Astrocyte (in vitro differentiated cells and primary cell): Measurements from ENCODE around the gene TTC34.
"Not testable (repeated sequence)": the region's sequence is repeated elsewhere in the genome, so short reads cannot be mapped to it uniquely, and the experiment has no call there.

Experiments
- EZH2 ChIP-seq: IDR thresholded peaks from 2 replicates; pipeline ENCODE4 v1.6.1; 2012; ENCODE audit warnings: mild to moderate bottlenecking, low read length, inconsistent platforms; ENCODE audit not compliant: insufficient read depth
- TF ChIP-seq, protein P1 (sequence below): IDR thresholded peaks from 2 replicates; pipeline ENCODE4 v1.5.1; 2011; ENCODE audit warnings: low read depth, mild to moderate bottlenecking, inconsistent platforms, low read length, moderate library complexity; ENCODE audit not compliant: insufficient read depth

DNA sequence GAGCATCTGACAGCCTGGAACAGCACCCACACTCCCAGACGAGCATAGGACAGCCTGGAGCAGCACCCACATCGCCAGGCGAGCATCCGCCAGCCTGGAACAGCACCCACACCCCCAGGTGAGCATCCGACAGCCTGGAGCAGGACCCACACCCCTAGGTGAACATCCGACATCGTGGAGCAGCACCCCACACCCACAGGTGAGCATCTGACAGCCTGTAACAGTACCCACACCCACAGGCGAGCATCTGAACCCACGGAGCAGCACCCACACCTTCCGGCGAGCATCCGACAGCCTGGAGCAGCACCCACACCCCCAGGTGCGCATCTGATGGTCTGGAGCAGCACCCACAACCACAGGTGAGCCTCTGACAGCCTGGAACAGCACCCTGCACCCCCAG is 44.0 kb downstream of the TTC34 start:
- TF ChIP-seq, protein P1, sequence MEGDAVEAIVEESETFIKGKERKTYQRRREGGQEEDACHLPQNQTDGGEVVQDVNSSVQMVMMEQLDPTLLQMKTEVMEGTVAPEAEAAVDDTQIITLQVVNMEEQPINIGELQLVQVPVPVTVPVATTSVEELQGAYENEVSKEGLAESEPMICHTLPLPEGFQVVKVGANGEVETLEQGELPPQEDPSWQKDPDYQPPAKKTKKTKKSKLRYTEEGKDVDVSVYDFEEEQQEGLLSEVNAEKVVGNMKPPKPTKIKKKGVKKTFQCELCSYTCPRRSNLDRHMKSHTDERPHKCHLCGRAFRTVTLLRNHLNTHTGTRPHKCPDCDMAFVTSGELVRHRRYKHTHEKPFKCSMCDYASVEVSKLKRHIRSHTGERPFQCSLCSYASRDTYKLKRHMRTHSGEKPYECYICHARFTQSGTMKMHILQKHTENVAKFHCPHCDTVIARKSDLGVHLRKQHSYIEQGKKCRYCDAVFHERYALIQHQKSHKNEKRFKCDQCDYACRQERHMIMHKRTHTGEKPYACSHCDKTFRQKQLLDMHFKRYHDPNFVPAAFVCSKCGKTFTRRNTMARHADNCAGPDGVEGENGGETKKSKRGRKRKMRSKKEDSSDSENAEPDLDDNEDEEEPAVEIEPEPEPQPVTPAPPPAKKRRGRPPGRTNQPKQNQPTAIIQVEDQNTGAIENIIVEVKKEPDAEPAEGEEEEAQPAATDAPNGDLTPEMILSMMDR, result not testable (repeated sequence)
- not testable (repeated sequence) for TF ChIP-seq EZH2
